NOMO-1 treated with DMSO at 0.1 percent for 48 hours (cell line): ENCODE measurements around the gene SEC22C.
"Not testable (repeated sequence)": the region's sequence is repeated elsewhere in the genome, so short reads cannot be mapped to it uniquely, and the experiment has no call there.

Experiments used
- DNase-seq: peaks from one replicate; lab custom pipeline; 2025; ENCODE audit not compliant: unreplicated experiment; lab: John Stamatoyannopoulos, UW

Gene SEC22C

GRCh38 chr3:42582474-42583070, 805 bp upstream of the SEC22C start:
- DNase-seq, result no peak

GRCh38 chr3:42581400-42581708, 413 bp downstream of the SEC22C start:
- no peak for DNase-seq

GRCh38 chr3:42579346-42579745, 2.4 kb downstream of the SEC22C start:
- DNase-seq, result not testable (repeated sequence)

- no peak for DNase-seq
Measured at GRCh38 chr3:42578054-42578453, 3.7 kb downstream of the SEC22C start.

- DNase-seq, result no peak
Measured at GRCh38 chr3:42575137-42575741, 6.5 kb downstream of the SEC22C start.

GRCh38 chr3:42572278-42572677, 9.5 kb downstream of the SEC22C start:
- DNase-seq, result peak; percentile 4

GRCh38 chr3:42569593-42570142, 12.1 kb downstream of the SEC22C start:
- no peak for DNase-seq

- no peak for DNase-seq
Measured at GRCh38 chr3:42562047-42562907, 19.5 kb downstream of the SEC22C start.

- no peak for DNase-seq
Measured at GRCh38 chr3:42557854-42558253, 23.9 kb downstream of the SEC22C start.

GRCh38 chr3:42556817-42557216, 24.9 kb downstream of the SEC22C start:
- not testable (repeated sequence) for DNase-seq

GRCh38 chr3:42556089-42556632, 25.6 kb downstream of the SEC22C start:
- DNase-seq, result no peak

- no peak for DNase-seq
Measured at GRCh38 chr3:42552830-42553229, 28.9 kb downstream of the SEC22C start.

- DNase-seq, result no peak
Measured at GRCh38 chr3:42550250-42550649, 31.5 kb downstream of the SEC22C start.

- no peak for DNase-seq
Measured at GRCh38 chr3:42549131-42549530, 32.6 kb downstream of the SEC22C start.

GRCh38 chr3:42547401-42547945, 34.3 kb downstream of the SEC22C start:
- DNase-seq, result peak; percentile 16

GRCh38 chr3:42546691-42547213, 35.0 kb downstream of the SEC22C start:
- DNase-seq, result no peak

- DNase-seq, result no peak
Measured at GRCh38 chr3:42545284-42545900, 36.4 kb downstream of the SEC22C start.

- no peak for DNase-seq
Measured at GRCh38 chr3:42544492-42545283, 37.1 kb downstream of the SEC22C start.

- DNase-seq, result no peak
Measured at GRCh38 chr3:42541079-42541478, 40.7 kb downstream of the SEC22C start.
